ENCODE results near the gene AWAT1. TPM values are rescaled to one million over a fixed set of nuclear protein-coding genes. Genes with fewer than 3 reads are reported as not detected.

AWAT1 gene
- not detected in 2 replicates for total RNA-seq

GRCh38 chrX:70234355-70234754, at the start of gene AWAT1:
Gene AWAT1 (plus strand): TSS chrX:70234655. CDS start chrX:70234696, 41 bp downstream.

GRCh38 chrX:70260104-70260503, 25.6 kb downstream of the AWAT1 start, which contains the start of gene P2RY4:
Gene P2RY4 (minus strand): TSS chrX:70260204. CDS start chrX:70259624, 580 bp downstream.

GRCh38 chrX:70268034-70268433, 33.6 kb downstream of the AWAT1 start, which contains the start of gene ARR3:
Gene ARR3 (plus strand): TSS chrX:70268334. CDS start chrX:70269386, 1,052 bp downstream.

GRCh38 chrX:70281951-70282350, 47.5 kb downstream of the AWAT1 start, which contains the start of gene RAB41:
Gene RAB41 (plus strand): TSS chrX:70282172. CDS start chrX:70282218, 46 bp downstream.

Small RNAs within 50 kb of the gene (small RNA-seq; reads per million reads assigned to genes)
- 0.16 reads per million for gene RNA5SP507 (ENCODE audit: low replicate concordance)

Other genes starting within 250 kb of the AWAT1 start
- not detected in 2 replicates for gene AWAT2, start 184.7 kb upstream of the AWAT1 start, total RNA-seq
- gene OTUD6A, start 172.2 kb upstream of the AWAT1 start, total RNA-seq: not detected in 2 replicates
- 38.5 and 160 TPM in 2 replicates for gene IGBP1, start 101.2 kb upstream of the AWAT1 start, total RNA-seq
- gene DGAT2L6, start 57.2 kb upstream of the AWAT1 start, total RNA-seq: not detected in 2 replicates
- gene P2RY4, start 25.5 kb downstream of the AWAT1 start, total RNA-seq: 0.14 and 0.22 TPM in 2 replicates
- not detected in 2 replicates for gene ARR3, start 33.7 kb downstream of the AWAT1 start, total RNA-seq
- not detected in 2 replicates for gene RAB41, start 47.5 kb downstream of the AWAT1 start, total RNA-seq
- gene PDZD11, start 55.3 kb downstream of the AWAT1 start, total RNA-seq: 39.0 and 49.1 TPM in 2 replicates
- 1.1 and 24.6 TPM in 2 replicates for gene KIF4A, start 55.4 kb downstream of the AWAT1 start, total RNA-seq
- gene GDPD2, start 188.7 kb downstream of the AWAT1 start, total RNA-seq: not detected in 2 replicates
- gene DLG3, start 210.2 kb downstream of the AWAT1 start, total RNA-seq: 14.2 and 21.3 TPM in 2 replicates